Colon (tissue), 2 donors: Measurements from ENCODE around the gene C11orf58.

Experiments
- FAIRE-seq: peaks from 2 replicates; lab custom pipeline; 2012; peaks lifted over from hg19 to GRCh38; lab: Jason Lieb, UNC
- donor health status: control.
- donor health status: control.

The C11orf58 gene

GRCh38 chr11:16785520-16786128 is 47.2 kb downstream of the C11orf58 start:
- no peak for FAIRE-seq

GRCh38 chr11:16786131-16786530 is 47.7 kb downstream of the C11orf58 start:
- no peak for FAIRE-seq

- no peak for FAIRE-seq
These were observed 48.7 kb downstream of the C11orf58 start for GRCh38 chr11:16787035-16787742.

- FAIRE-seq, result no peak
These were observed 50.0 kb downstream of the C11orf58 start for GRCh38 chr11:16788141-16789062.

GRCh38 chr11:16789063-16789420 is 50.6 kb downstream of the C11orf58 start:
- no peak for FAIRE-seq

- FAIRE-seq, result no peak
These were observed 51.4 kb downstream of the C11orf58 start for GRCh38 chr11:16789560-16790485.

- no peak for FAIRE-seq
These were observed 52.2 kb downstream of the C11orf58 start for GRCh38 chr11:16790486-16791190.

- no peak for FAIRE-seq
These were observed 52.9 kb downstream of the C11orf58 start for GRCh38 chr11:16791191-16791961.

- no peak for FAIRE-seq
These were observed 54.0 kb downstream of the C11orf58 start for GRCh38 chr11:16792426-16792825.

- no peak for FAIRE-seq
These were observed 54.6 kb downstream of the C11orf58 start for GRCh38 chr11:16793009-16793408.

GRCh38 chr11:16793511-16793910 is 55.1 kb downstream of the C11orf58 start:
- no peak for FAIRE-seq

- no peak for FAIRE-seq
These were observed 55.8 kb downstream of the C11orf58 start for GRCh38 chr11:16794047-16794818.

GRCh38 chr11:16795146-16795545 is 56.7 kb downstream of the C11orf58 start:
- no peak for FAIRE-seq

- no peak for FAIRE-seq
These were observed 57.9 kb downstream of the C11orf58 start for GRCh38 chr11:16796311-16796710.

GRCh38 chr11:16797776-16798175 is 59.3 kb downstream of the C11orf58 start:
- FAIRE-seq, result no peak

GRCh38 chr11:16799221-16799620 is 60.8 kb downstream of the C11orf58 start:
- FAIRE-seq, result no peak

- no peak for FAIRE-seq
These were observed 61.4 kb downstream of the C11orf58 start for GRCh38 chr11:16799890-16800289.

GRCh38 chr11:16800382-16800781 is 61.9 kb downstream of the C11orf58 start:
- FAIRE-seq, result no peak

- no peak for FAIRE-seq
These were observed 63.0 kb downstream of the C11orf58 start for GRCh38 chr11:16801288-16801980.
